HG03066 (cell line): ENCODE data around the gene ARFGAP3.

Experiments
- ATAC-seq: cut with Tn5 transposase; IDR thresholded peaks from one replicate; pipeline ENCODE4 v1.9.1; 2021; ENCODE audit warnings: low read depth; ENCODE audit not compliant: unreplicated experiment

The ARFGAP3 gene

GRCh38 chr22:42865536-42865935 lies 8.5 kb upstream of the ARFGAP3 start:
- no peak for ATAC-seq

- ATAC-seq = no peak
Measured at GRCh38 chr22:42863349-42863961, 6.4 kb upstream of the ARFGAP3 start.

DNA sequence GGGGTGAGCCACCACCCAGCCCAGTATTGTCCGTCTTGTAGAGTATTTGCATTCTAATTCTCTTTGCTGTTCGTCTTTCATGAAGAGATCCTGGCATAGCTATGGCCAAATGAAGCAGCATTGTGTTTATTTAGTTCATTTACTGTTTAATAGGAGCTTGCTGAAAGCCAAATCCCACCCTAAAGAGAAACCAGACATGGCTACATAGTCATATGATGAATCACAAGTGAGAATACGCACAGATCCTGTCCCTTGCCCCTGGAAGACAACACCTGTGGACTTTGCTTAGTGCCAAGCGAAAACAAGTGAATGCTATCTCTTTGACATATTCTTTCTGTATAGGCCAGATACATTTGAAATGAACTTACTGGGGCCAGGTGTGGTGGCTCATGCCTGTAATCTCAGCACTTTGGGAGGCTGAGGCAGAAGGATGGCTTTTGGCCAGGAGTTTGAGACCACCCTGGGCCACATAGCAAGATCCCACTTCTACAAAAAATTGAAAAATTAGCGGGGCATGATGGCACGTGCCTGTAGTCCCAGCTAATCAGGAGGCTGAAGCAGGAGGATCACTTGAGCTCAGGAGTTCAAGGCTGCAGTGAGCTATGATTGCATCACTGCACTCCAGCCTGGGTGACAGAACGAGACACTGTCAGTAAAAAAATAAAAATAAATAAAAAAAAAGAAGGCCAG lies 5.1 kb upstream of the ARFGAP3 start:
- ATAC-seq = no peak

DNA sequence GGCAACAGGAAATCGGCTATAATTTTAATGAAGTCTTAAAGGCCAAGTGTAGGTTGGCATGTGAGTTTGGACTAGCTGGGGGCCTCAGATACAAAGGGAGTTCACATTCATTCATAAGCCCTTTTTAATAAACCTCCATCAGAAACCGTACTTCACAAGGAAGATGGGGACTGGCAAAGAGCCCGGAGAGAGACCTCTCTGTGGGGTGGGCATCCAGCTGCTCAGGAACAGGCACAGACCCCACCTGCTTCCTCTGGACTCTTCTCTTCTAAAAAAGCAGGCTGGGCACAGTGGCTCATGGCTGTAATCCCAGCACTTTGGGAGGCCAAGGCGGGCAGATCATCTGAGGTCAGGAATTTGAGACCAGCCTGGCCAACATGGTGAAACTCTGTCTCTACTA lies 3.9 kb upstream of the ARFGAP3 start:
- ATAC-seq = no peak

- no peak for ATAC-seq
Measured at GRCh38 chr22:42857845-42858481, 890 bp upstream of the ARFGAP3 start.

- peak; percentile 22 for ATAC-seq
Measured at GRCh38 chr22:42856179-42856864, 751 bp downstream of the ARFGAP3 start.

DNA sequence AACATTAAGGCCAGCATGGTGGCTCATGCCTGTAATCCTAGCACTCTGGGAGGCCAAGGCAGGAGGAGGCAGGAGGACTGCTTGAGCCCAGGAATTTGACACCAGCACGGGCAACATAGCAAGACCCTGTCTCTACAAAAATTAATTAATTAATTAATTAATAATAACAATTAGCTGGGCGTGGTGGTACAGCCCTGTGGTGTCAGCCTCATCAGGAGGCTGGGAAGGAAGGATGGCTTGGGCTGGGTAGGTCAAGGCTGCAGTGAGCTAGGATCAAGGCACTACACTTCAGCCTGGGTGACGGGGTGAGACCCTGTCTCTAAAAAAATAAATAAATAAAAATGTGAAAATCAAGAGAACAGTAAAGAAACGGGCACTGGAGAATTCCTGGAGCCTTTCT lies 1.4 kb downstream of the ARFGAP3 start:
- no peak for ATAC-seq

DNA sequence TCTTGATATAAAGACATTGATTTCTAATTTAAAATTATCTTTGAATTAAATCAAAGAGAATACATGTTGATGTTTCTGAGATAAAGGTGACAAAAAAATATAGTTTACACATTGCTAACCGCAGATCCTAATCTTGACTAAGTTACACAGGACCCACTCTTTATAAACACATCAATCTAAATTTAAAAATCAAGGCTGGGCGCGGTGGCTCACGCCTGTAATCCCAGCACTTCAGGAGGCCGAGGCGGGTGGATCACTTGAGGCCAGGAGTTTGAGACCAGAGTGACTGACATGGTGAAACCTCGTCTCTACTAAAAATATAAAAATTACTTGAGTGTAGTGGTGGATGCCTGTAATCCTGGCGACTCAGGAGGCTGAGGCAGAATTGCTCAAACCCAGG lies 1.9 kb downstream of the ARFGAP3 start:
- no peak for ATAC-seq

- no peak for ATAC-seq
Measured at GRCh38 chr22:42848941-42849550, 8.0 kb downstream of the ARFGAP3 start.

GRCh38 chr22:42847110-42847509 lies 10.0 kb downstream of the ARFGAP3 start:
- no peak for ATAC-seq

DNA sequence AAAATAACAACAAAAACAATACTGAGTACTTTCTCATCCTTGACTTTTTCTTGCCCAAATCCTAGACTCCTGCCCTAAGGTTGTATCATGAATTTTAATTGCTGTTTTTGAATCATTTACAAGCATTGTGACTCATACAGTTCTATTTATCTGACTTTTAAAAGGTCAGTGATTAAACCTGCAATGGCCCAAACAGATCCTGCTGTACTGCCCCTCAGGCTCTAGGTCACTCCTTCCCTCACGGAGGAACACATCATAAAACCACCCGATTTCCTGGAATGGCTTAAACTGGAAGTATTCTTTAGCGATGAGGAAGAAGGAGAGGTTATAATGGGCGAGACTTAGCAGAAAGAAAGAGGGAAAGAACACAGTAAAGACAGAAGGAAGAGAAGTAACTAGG lies 12.3 kb downstream of the ARFGAP3 start:
- ATAC-seq = no peak

- no peak for ATAC-seq
Measured at GRCh38 chr22:42842658-42843370, 14.3 kb downstream of the ARFGAP3 start.

DNA sequence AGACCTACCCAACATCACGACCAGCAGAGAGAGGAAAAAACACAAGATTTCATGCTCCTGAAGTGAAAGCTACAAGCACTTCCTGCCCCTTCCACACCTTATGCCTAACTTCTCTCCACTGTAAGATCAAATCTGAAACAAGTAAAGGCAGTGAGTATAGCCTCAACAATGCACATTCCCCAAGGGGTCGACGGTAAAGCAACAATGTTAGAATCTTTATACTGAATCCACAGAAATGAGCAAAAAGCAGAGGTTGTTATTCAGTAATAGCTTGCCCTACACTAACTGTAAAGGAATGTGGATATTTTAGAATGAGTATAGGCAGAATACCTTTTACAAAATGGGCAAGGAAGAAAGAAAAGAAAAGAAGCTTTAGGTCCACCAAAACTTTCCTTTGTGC lies 15.6 kb downstream of the ARFGAP3 start:
- ATAC-seq = no peak

DNA sequence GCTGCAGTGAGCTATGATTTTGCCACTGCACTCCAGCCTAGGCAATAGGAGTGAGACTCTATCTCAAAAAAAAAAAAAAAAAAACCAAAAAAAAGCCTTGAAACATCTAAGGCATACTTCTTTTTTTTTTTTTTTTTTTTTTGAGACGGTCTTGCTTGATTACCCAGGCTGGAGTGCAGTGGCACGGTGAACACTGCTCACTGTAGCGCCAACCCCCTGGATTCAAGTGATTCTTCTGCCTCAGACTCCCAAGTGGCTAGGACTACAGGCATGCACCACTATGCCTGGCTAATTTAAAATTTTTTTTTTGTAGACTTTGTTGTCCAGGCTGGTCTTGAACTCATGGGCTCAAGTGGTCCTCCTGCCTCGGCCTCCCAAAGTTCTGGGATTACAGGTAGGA lies 19.5 kb downstream of the ARFGAP3 start:
- ATAC-seq = no peak

DNA sequence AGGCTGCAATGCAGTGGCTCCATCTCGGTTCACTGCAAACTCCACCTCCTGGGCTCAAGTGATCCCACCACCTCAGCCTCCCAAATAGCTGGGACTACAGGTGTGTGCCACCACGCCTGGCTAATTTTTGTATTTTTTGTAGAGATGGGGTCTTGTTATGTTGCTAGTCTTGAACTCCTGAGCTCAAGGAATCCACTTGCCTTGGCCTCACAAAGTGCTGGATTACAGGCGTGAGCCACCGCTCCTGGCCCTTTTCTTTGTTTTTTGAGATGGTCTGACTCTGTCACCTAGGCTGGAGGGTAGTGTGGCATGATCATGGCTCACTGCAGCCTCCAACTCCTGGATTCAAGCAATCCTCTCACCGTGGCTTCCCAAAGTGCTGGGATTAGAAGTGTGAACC lies 21.0 kb downstream of the ARFGAP3 start:
- no peak for ATAC-seq

- no peak for ATAC-seq
Measured at GRCh38 chr22:42834177-42834949, 22.7 kb downstream of the ARFGAP3 start.

DNA sequence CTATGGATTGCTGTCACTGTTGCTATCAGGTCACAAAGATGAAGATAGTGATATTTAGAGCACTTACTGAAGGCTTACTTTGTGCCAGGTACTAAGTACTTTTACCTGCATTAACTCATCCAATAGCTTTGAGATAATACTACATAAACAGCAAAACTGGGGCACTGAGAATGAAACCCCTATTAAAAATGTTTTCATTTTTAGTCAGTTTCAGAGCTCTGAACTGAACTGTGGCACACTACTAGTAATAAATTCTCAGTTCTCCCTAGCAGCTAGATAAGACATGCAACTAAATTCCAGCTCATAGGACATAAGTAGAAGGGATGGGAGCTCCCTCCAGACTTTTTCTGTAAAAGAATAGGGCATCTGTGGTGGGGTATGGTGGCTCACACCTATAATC lies 24.0 kb downstream of the ARFGAP3 start:
- no peak for ATAC-seq

DNA sequence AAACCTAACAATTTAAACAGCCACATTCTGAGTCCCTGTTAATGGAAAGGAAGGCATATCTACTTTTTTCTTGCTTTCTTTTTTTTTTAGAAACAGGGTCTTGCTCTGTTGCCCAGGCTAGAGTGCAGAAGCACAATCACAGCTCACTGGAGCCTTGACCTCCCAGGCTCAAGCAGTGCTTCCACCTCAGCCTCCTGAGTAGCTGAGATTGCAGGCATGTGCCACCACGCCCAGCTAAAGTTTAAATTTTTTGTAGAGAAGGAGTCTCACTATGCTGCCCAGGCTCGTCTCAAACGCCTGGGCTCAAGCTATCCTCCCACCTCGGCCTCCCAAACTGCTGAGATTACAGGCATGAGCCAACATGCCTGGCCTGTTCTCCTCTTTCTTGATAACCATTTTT lies 25.4 kb downstream of the ARFGAP3 start:
- ATAC-seq = no peak

GRCh38 chr22:42830161-42830560 lies 26.9 kb downstream of the ARFGAP3 start:
- no peak for ATAC-seq

DNA sequence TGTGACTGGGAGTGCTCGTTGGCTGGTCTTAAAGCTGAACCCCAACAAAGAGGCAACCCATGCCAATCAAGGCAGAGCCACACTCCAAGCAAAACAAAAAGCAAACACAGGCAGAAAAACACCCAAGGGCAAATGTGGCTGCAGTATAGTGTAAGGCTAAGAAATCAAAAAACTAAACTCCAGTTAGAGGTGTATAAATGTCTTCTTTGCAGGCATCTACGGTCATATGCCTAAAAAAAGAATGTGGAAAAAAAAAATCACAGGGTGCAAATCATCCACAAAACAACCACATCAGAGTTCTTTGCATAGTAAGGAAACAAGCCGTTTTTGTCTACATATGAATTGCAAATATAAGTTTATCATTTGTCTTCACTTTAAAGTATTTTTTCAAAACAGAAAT lies 27.8 kb downstream of the ARFGAP3 start:
- ATAC-seq = no peak
